Thyroid gland (tissue), 4 donors: ENCODE measurements around the gene TSGA10.

Experiments
- POLR2A ChIP-seq, 2 donors: fragments of 450-650 bp; IDR thresholded peaks; one replicate each; pipeline ENCODE4 v1.6.1; 2017; ENCODE audit warnings: antibody characterized with exemption in 2 of 2, mild to moderate bottlenecking in 2 of 2, moderate library complexity in 1 of 2
- TF ChIP-seq, protein P1 (sequence below), 6 experiments: fragments of 200-600 bp in 3 of 6; fragments of 450-650 bp in 3 of 6; sonication (generic) in 3 of 6; IDR thresholded peaks; one replicate each; pipeline ENCODE4 v1.5.1; 2016 to 2019; ENCODE audit warnings: antibody characterized with exemption in 6 of 6, mild to moderate bottlenecking in 2 of 6, inconsistent platforms in 1 of 6, moderate library complexity in 1 of 6

- TF ChIP-seq, protein P1, sequence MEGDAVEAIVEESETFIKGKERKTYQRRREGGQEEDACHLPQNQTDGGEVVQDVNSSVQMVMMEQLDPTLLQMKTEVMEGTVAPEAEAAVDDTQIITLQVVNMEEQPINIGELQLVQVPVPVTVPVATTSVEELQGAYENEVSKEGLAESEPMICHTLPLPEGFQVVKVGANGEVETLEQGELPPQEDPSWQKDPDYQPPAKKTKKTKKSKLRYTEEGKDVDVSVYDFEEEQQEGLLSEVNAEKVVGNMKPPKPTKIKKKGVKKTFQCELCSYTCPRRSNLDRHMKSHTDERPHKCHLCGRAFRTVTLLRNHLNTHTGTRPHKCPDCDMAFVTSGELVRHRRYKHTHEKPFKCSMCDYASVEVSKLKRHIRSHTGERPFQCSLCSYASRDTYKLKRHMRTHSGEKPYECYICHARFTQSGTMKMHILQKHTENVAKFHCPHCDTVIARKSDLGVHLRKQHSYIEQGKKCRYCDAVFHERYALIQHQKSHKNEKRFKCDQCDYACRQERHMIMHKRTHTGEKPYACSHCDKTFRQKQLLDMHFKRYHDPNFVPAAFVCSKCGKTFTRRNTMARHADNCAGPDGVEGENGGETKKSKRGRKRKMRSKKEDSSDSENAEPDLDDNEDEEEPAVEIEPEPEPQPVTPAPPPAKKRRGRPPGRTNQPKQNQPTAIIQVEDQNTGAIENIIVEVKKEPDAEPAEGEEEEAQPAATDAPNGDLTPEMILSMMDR (IDR thresholded peaks at IDR 0.05) = no peak
- no peak for TF ChIP-seq POLR2A (IDR thresholded peaks at IDR 0.05)
Measured at GRCh38 chr2:99032786-99033185, 122.0 kb downstream of the TSGA10 start.
